Fibroblast of villous mesenchyme (primary cell): ENCODE measurements around the gene SMPX. TPM values are rescaled to one million over a fixed set of nuclear protein-coding genes. Genes with fewer than 3 reads are reported as not detected.

ENCODE experiments used
- DNase-seq: peaks from one replicate; pipeline ENCODE4 v3.0.0-alpha.2; 2010; ENCODE audit warnings: low read depth
- H3K4me3 ChIP-seq: 2 replicates; pipeline ENCODE4 v1.5.1; 2011; ENCODE audit warnings: low read depth, mild to moderate bottlenecking, low read length
- CTCF ChIP-seq: IDR thresholded peaks from 2 replicates; pipeline ENCODE4 v1.5.1; 2012; ENCODE audit warnings: low read depth, mild to moderate bottlenecking, low read length; ENCODE audit not compliant: insufficient read depth
- total RNA-seq: library from RNA; depleted of rRNA; stranded (reverse); fragments of >200 nt; gene quantifications from 2 replicates; pipeline ENCODE4 v1.2.3, GENCODE V29; 2012

SMPX gene
- total RNA-seq, 1 donor: not detected

GRCh38 chrX:21662761-21663160, 95.2 kb downstream of the SMPX start:
- no peak for DNase-seq
- H3K4me3 ChIP-seq: no peak overlapping the region
- TF ChIP-seq CTCF: no peak

- no peak for TF ChIP-seq CTCF
- no peak for DNase-seq
- no peak overlapping the region for H3K4me3 ChIP-seq
These were observed 96.6 kb downstream of the SMPX start for GRCh38 chrX:21661316-21661715.

- no peak for DNase-seq
- H3K4me3 ChIP-seq: no peak overlapping the region
- no peak for TF ChIP-seq CTCF
These were observed 97.8 kb downstream of the SMPX start for GRCh38 chrX:21660156-21660555.

- no peak for DNase-seq
These were observed 98.6 kb downstream of the SMPX start for GRCh38 chrX:21659320-21659719.

GRCh38 chrX:21658746-21659145, 99.2 kb downstream of the SMPX start:
- TF ChIP-seq CTCF: no peak
- DNase-seq: no peak
- H3K4me3 ChIP-seq: no peak overlapping the region

More at GRCh38 chrX:21659320-21659719, 98.6 kb downstream of the SMPX start:
- H3K4me3 ChIP-seq: no peak overlapping the region
- TF ChIP-seq CTCF: no peak

GRCh38 chrX:21658152-21658737, 99.7 kb downstream of the SMPX start, which contains the start of gene KLHL34:
Gene KLHL34, minus strand, starts transcription at chrX:21658330. Its CDS starts 542 bp downstream, at chrX:21657788.
- no peak within 1 kb of the TSS for H3K4me3 ChIP-seq
- DNase-seq: no peak

More at GRCh38 chrX:21658152-21658737, 99.7 kb downstream of the SMPX start, which contains the start of gene KLHL34:
- TF ChIP-seq CTCF: no peak
